Stomach smooth muscle (tissue), 2 donors: ENCODE data around the gene FAF1.

Experiments used
- H3K27ac ChIP-seq: one replicate; pipeline ENCODE4 v1.7.0; 2013; ENCODE audit warnings: mild to moderate bottlenecking, low read length, inconsistent platforms
- H3K27me3 ChIP-seq, 2 donors: one replicate each; pipeline ENCODE4 v1.7.0; 2013; ENCODE audit warnings: low read length in 2 of 2; ENCODE audit not compliant: insufficient read depth in 2 of 2, control insufficient read depth in 1 of 2
- H3K36me3 ChIP-seq, 2 donors: one replicate each; pipeline ENCODE4 v1.7.0; 2013; ENCODE audit warnings: low read length in 2 of 2; ENCODE audit not compliant: control insufficient read depth in 2 of 2, insufficient read depth in 2 of 2
- H3K4me1 ChIP-seq: one replicate; pipeline ENCODE4 v1.7.0; 2013; ENCODE audit warnings: low read length; ENCODE audit not compliant: control insufficient read depth, insufficient read depth
- H3K4me3 ChIP-seq, 2 donors: one replicate each; pipeline ENCODE4 v1.7.0; 2013; ENCODE audit warnings: low read length in 2 of 2
- H3K9ac ChIP-seq, 2 donors: one replicate each; pipeline ENCODE4 v1.7.0; 2013; ENCODE audit warnings: low read length in 2 of 2, mild to moderate bottlenecking in 1 of 2
- H3K9me3 ChIP-seq, 2 donors: one replicate each; pipeline ENCODE4 v1.7.0; 2013; ENCODE audit warnings: low read length in 2 of 2; ENCODE audit not compliant: control insufficient read depth in 2 of 2
- donor health status: healthy.
- donor health status: Pancreatic carcinoma.

FAF1 gene

DNA sequence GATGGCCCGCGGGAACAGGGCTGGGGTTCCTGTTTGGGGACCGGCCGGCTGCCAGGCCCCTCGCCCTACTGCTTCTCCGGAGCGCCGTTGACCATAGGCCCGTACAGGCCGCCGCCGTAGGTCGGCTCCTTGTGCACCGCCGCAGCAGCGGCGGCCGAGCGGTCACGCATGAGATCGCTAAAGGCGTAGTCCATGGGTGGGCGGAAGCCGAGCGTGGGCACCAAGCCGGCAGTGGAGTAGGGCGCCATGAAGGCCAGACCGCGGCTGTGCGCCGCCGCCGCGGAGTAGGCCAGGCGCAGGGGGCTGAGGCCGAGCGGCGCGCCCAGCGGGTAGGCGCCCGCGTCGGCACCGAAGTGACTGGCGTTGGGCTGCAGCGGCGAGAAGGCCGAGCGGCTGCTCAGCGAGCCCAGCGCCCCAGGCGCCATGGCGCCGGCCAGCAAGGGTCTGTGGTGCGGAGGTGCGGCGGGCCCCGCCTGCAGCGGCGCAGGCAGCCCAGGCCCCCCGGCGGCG, 541.4 kb downstream of the FAF1 start:
- Histone ChIP-seq H3K4me1 (peaks cover 39% of the 10 kb centered on the region), H3K27ac (no peak overlapping the region), H3K9me3 (no peaks in the 10 kb centered on the region), H3K27me3 (peaks cover 81 to 90% of the 10 kb centered on the region in 2 donors), H3K9ac (no peak overlapping the region), H3K36me3 (no peaks in the 10 kb centered on the region), H3K4me3 (peak overlapping the region; percentile 43 to 61)

DNA sequence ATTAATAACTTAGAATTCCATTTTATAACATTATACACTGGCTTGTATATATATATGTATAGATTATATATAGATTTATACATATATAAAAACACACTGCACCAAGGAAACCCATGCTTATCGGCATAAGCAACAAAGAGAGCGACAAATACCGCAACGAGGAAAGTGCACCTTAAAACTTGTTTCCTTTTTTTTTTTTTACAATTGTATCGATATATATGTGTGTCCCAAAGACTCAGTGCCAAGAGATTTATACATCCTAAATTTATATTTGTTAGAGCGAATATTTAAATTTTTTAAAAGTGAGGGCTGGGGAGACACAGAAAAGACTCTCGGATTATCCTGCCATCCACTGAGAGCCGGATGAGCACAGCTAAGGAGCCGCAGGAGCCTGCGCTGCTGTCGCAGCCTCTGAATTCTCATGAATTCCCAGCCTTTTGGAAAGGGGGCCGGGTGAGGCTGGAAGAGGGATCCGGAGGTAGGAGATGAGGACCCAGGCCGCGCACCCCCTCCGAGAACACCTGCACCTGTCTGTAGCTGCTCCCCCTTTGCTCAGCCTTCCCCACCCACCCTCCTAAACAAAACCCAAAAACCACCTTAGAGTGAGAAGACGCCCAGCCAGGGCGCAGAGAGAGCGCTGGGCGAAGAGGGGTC, 542.0 kb downstream of the FAF1 start:
- peaks cover 34% of the 10 kb centered on the region for H3K4me1 ChIP-seq
- H3K9ac ChIP-seq: no peak overlapping the region
- no peaks in the 10 kb centered on the region for H3K36me3 ChIP-seq
- peak overlapping the region in 1 of 2 donors; percentile 61 for H3K4me3 ChIP-seq
- H3K27ac ChIP-seq: no peak overlapping the region
- H3K9me3 ChIP-seq: no peaks in the 10 kb centered on the region
- H3K27me3 ChIP-seq: peaks cover 77 to 84% of the 10 kb centered on the region in 2 donors

DNA sequence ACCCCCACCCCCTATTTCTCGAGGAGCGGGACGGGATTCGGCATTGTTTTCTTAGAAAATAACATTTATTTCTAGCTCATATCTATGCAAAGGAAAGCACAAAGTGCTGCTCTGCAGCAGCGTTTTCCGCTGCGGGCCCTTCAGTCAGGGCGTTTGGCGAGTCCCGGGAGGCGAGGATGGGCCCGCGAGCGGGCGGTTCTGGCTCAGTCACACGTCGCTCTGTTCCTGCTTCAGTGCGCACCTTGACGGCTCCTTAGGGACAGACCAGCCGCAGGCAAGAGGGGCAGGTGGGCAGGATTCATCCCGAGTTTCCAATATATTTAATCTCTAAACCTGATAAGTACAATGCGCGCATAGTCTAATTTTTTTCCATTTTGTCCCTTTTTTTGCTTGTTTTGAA, 542.6 kb downstream of the FAF1 start:
- Histone ChIP-seq H3K36me3 (no peaks in the 10 kb centered on the region), H3K27ac (no peak overlapping the region), H3K4me1 (peaks cover 28% of the 10 kb centered on the region), H3K9ac (no peak overlapping the region), H3K27me3 (peaks cover 71 to 78% of the 10 kb centered on the region in 2 donors), H3K9me3 (peaks cover 0 to 3% of the 10 kb centered on the region in 2 donors), H3K4me3 (no peak overlapping the region)

DNA sequence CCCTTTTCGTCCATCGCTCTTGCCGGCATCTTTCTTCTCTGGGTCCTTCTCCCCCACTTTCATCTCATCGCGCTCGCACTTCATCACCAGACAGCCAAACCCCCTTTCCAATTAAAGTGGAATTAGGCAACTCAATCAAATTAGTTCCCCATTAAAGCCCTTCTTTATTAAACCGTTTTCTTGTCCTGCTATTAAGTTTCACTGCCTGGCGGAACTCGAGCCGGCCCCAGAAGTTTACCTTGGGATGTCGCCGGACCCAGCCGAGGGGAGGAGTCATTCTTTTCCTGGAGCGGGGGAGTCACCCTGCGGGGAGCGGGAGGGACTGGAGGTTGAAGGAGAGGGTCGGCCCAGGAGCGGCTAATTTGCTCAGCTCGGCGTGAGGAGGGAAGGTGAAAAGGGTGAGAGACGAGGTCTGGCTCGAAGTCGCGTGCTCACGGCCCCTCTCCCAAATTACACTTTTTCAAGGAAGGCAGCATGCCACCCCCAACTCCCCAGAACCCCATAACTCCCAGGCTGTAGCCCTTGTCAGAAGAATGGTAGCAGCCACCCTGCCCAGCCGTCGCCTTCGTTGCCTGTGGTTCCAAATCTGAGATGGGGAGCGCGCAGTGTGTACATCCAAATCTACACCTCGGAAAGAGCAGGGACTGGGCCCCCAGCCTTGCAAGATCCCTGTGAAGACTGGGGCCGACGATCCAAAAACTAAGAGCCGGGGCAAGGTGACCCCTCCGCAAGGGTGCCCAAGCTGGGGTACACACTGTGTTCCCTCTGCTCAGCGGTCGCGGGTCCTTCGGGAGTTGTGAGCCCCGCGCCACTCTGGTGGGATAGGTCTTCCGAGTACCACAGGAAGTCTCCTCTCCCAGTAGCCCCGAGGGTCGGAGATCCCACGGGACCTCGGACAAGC, 543.3 kb downstream of the FAF1 start:
- Histone ChIP-seq H3K4me1 (peaks cover 28% of the 10 kb centered on the region), H3K9ac (no peak overlapping the region), H3K27me3 (peaks cover 67 to 71% of the 10 kb centered on the region in 2 donors), H3K9me3 (peaks cover 0 to 3% of the 10 kb centered on the region in 2 donors), H3K36me3 (no peaks in the 10 kb centered on the region), H3K4me3 (peak overlapping the region; percentile 8 to 15), H3K27ac (no peak overlapping the region)

DNA sequence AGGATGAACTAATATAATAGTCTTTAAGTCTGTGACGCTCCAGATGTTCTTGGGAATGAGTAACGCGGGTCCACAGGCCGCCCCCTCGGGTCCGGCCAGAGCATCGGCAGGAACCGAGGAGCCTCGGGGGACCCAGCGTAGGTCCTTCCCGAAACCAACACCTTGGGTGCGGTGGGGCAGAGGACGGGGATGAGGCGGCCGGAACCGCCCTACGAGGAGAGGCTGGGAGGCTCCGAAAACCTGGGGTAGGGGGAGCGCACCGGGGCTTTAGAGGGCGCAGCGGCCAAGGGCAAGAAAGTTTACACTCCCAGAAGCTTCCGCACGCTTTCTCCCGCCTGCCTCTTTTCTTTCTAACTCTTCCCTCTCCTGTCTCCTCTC, 543.9 kb downstream of the FAF1 start:
- Histone ChIP-seq H3K27me3 (peaks cover 63 to 64% of the 10 kb centered on the region in 2 donors), H3K27ac (no peak overlapping the region), H3K4me1 (peaks cover 27% of the 10 kb centered on the region), H3K36me3 (no peaks in the 10 kb centered on the region), H3K9ac (no peak overlapping the region), H3K4me3 (peak overlapping the region in 1 of 2 donors; percentile 8), H3K9me3 (peaks cover 0 to 3% of the 10 kb centered on the region in 2 donors)

DNA sequence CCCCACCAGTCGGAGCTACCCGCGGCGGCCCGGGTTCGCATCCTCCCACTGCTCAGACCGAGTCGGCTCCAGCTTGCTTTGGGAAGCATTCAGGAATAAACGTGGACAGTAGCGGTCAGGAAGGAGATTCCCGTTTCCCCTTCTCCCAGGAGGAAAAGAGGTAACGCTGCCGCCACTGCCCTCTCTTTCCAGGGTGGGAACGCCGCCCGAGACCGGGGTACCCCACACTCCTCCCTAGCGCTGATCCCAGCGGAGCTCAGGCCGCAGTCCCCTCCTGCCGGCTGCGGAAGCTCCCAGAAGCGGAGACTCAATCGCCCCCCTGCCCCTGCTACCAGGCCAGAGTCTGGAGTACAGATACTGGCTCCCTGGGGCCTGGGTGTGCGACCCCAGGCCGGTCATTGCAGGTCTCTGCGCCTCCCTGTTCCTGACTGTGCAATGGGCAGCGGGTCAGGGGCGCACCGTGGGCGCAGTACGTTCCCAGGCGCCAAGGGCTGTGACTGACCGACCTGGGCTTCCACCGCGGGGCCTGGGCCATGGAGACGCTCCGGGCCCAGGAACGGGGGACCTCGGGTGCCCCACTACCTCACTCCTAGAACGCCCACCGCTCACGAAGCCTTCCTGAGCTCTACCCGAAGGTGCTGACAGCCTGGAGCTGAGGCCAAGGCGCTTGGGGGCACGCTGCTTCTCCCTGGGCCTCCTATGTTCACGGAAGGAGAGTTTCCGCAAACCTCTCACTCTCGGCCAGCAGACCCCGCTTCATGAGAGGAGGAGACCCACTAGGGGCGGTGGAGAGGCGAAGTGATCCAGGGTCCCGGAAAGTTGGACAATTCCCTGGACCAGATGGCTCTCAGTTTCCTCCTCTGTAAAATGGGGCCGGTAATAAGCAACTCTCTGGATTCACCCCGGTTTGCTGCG, 544.6 kb downstream of the FAF1 start:
- Histone ChIP-seq H3K4me1 (peaks cover 23% of the 10 kb centered on the region), H3K9ac (no peak overlapping the region), H3K27ac (no peak overlapping the region), H3K36me3 (no peaks in the 10 kb centered on the region), H3K27me3 (peaks cover 57 to 58% of the 10 kb centered on the region in 2 donors), H3K9me3 (peaks cover 0 to 3% of the 10 kb centered on the region in 2 donors), H3K4me3 (no peak overlapping the region)

DNA sequence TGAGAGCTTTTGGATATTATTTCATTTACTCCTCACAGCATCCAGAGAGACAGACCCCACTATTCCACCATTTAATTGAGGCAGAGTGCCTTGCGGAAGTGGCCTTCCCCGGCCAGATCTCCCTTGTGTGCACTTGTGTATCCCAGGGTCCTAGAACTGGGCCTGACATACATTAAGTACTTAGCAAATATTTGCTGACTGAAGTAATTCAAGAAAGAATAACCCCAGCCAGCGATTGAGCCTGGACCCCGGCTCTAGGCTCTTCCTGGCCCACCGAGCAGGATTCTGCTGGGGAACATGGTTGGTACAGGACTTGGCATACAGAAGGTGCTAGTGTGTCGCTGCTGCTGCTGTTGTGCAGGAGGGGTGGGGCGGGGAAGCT, 545.2 kb downstream of the FAF1 start:
- Histone ChIP-seq H3K4me3 (no peak overlapping the region), H3K36me3 (no peaks in the 10 kb centered on the region), H3K9me3 (peaks cover 0 to 3% of the 10 kb centered on the region in 2 donors), H3K9ac (no peak overlapping the region), H3K4me1 (peaks cover 23% of the 10 kb centered on the region), H3K27ac (no peak overlapping the region), H3K27me3 (peaks cover 51% of the 10 kb centered on the region in 2 donors)

DNA sequence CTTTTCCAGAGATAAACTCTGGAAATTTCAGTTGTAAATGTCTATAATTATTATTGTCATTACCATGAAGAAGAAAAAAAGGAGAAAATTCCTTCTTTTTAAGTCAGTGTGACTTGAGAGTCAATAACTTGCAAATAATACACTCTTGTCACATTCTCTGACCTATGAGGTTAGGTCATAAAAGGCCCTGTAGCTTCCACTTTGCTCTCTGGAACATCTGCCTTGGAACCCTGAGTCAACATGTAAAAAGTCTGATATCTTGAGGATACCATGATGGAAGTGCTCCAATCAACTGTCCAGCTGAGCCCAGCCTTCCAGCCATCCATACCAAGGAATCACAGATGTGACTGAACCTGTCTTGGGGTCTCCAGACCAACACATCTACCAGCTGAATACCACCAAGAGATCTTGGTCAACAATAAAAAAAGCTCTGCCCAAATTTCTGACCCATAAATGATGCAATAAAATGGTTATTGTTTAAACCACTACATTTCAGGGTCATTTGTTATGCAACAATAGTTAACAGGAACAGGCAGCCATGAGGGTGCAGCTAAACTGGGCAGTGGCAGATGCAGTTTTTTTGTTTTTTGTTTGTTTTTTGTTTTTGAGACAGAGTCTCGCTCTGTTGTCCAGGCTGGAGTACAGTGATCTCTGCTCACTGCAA, 547.1 kb downstream of the FAF1 start:
- no peak overlapping the region for H3K27ac ChIP-seq
- peaks cover 13% of the 10 kb centered on the region for H3K4me1 ChIP-seq
- no peak overlapping the region for H3K4me3 ChIP-seq
- H3K27me3 ChIP-seq: peaks cover 34 to 41% of the 10 kb centered on the region in 2 donors
- no peaks in the 10 kb centered on the region for H3K36me3 ChIP-seq
- no peak overlapping the region for H3K9ac ChIP-seq
- peaks cover 0 to 3% of the 10 kb centered on the region in 2 donors for H3K9me3 ChIP-seq

DNA sequence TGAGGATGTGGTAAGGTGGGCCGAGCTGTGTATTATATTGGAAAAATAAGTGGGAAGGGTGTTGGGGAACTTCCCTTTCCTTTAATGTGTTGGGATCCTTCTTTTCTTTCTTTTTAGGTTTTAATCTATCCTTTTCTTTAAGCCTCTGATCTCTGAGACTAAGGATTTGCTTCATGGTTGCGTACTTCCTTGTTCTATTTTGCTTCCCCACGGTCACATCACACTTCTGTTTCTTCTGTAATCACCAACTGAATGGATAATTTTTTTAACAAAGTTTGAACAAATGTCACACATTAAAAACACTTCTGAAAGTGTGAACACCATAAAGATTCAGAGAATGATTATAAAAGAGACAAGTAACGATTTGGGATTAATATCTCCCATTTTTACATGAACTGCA, 554.3 kb downstream of the FAF1 start:
- H3K27me3 ChIP-seq: no peaks in the 10 kb centered on the region
- H3K4me1 ChIP-seq: no peaks in the 10 kb centered on the region
- no peak overlapping the region for H3K27ac ChIP-seq
- no peaks in the 10 kb centered on the region for H3K36me3 ChIP-seq
- no peak overlapping the region for H3K4me3 ChIP-seq
- no peak overlapping the region for H3K9ac ChIP-seq
- no peaks in the 10 kb centered on the region for H3K9me3 ChIP-seq
